A549 (cell line): ENCODE data around the gene CDKN3. TPM values are rescaled to one million over a fixed set of nuclear protein-coding genes. Genes with fewer than 3 reads are reported as not detected.
A peak's percentile ranks its signal among the peaks of the same experiment; 100 is the strongest.
"Not testable (repeated sequence)": the region's sequence is repeated elsewhere in the genome, so short reads cannot be mapped to it uniquely, and the experiment has no call there.

Source experiments
- ATAC-seq, 2 experiments: fragments of 200-7000 bp in 1 of 2; fragments of >200 bp in 1 of 2; cut with Nextera tagmentation in 1 of 2; cut with Tn5 transposase in 1 of 2; 3 replicates each; pipeline versions ENCODE4 v1.8.0 to v1.9.1; 2018 to 2020; ENCODE audit warnings: mild to moderate bottlenecking in 1 of 2, moderate library complexity in 1 of 2
- CTCF ChIA-PET: fragments of 300-600 bp; sonication (Branson Sonifier 250); formaldehyde crosslinking; extraction: SDS; loops from one replicate; lab custom pipeline; 2021; ENCODE audit warnings: antibody characterized with exemption, inconsistent platforms; lab: Yijun Ruan, JAX
- POLR2A ChIA-PET: fragments of 350-600 bp; formaldehyde crosslinking; extraction: SDS; loops from one replicate; lab custom pipeline; 2021; ENCODE audit warnings: antibody characterized with exemption, inconsistent platforms; lab: Yijun Ruan, JAX
- DNase-seq, 2 experiments: peaks; one replicate each; pipeline versions ENCODE4 v3.0.0 to v3.0.0-alpha.2; 2011 to 2016; ENCODE audit warnings: low read depth in 1 of 2, low spot score in 1 of 2
- FAIRE-seq: peaks from 2 replicates; lab custom pipeline; 2011; peaks lifted over from hg19 to GRCh38; lab: Jason Lieb, UNC
- H3K27ac ChIP-seq, 2 experiments: fragments of >200 bp; sonication (Bioruptor Twin); formaldehyde crosslinking; 3 replicates each; pipeline ENCODE4 v1.5.1; 2016 to 2017
- H3K4me1 ChIP-seq: fragments of >200 bp; sonication (Bioruptor Twin); formaldehyde crosslinking; 3 replicates; pipeline ENCODE4 v1.6.1; 2016
- H3K4me2 ChIP-seq: fragments of >200 bp; sonication (Bioruptor Twin); formaldehyde crosslinking; 3 replicates; pipeline ENCODE4 v1.6.1; 2016
- H3K4me3 ChIP-seq: fragments of >200 bp; sonication (Bioruptor Twin); formaldehyde crosslinking; 3 replicates; pipeline ENCODE4 v1.5.1; 2016
- H3K9me3 ChIP-seq: fragments of >200 bp; sonication (Bioruptor Twin); formaldehyde crosslinking; 3 replicates; pipeline ENCODE4 v1.6.1; 2016
- BHLHE40 ChIP-seq: IDR thresholded peaks from 2 replicates; pipeline ENCODE4 v1.6.1; 2012; ENCODE audit warnings: low read depth, low read length, inconsistent platforms
- CBX8 ChIP-seq: fragments of 200-600 bp; sonication (generic); IDR thresholded peaks from 2 replicates; pipeline ENCODE4 v1.6.1; 2016
- CHD4 ChIP-seq: fragments of 200-600 bp; sonication (generic); IDR thresholded peaks from 2 replicates; pipeline ENCODE4 v1.6.1; 2016; ENCODE audit warnings: antibody characterized with exemption, mild to moderate bottlenecking, borderline replicate concordance
- EHMT2 ChIP-seq: fragments of 200-600 bp; sonication (generic); IDR thresholded peaks from 2 replicates; pipeline ENCODE4 v1.6.1; 2016; ENCODE audit warnings: antibody characterized with exemption, low read depth, mild to moderate bottlenecking, moderate library complexity
- ESRRA ChIP-seq: fragments of 150-350 bp; IDR thresholded peaks from 2 replicates; pipeline ENCODE4 v1.6.1; 2014; ENCODE audit warnings: mild to moderate bottlenecking, low read length, borderline replicate concordance
- FOSL2 ChIP-seq, 2 experiments: fragments of 450-650 bp in 1 of 2; fragments of >200 bp in 1 of 2; sonication (Bioruptor Twin) in 1 of 2; formaldehyde crosslinking; IDR thresholded peaks; 2 replicates each; pipeline versions ENCODE4 v1.5.0 to v1.6.1; 2016 to 2020; ENCODE audit warnings: mild to moderate bottlenecking in 1 of 2, moderate library complexity in 1 of 2
- FOXS1 ChIP-seq: fragments of 250-450 bp; sonication (Bioruptor Pico); IDR thresholded peaks from 2 replicates; pipeline ENCODE4 v1.5.0; 2020; ENCODE audit warnings: mild to moderate bottlenecking, moderate library complexity
- GATA3 ChIP-seq: IDR thresholded peaks from 2 replicates; pipeline ENCODE4 v1.6.1; 2012; ENCODE audit warnings: borderline replicate concordance
- HEYL ChIP-seq: fragments of 250-450 bp; sonication (Bioruptor Pico); IDR thresholded peaks from 2 replicates; pipeline ENCODE4 v1.8.0; 2021; ENCODE audit warnings: mild to moderate bottlenecking, moderate library complexity
- HOXB13 ChIP-seq: fragments of 250-450 bp; sonication (Bioruptor Pico); IDR thresholded peaks from 2 replicates; pipeline ENCODE4 v1.5.0; 2020; ENCODE audit warnings: low read depth, mild to moderate bottlenecking, moderate library complexity
- JUNB ChIP-seq: fragments of >200 bp; sonication (Bioruptor Twin); formaldehyde crosslinking; IDR thresholded peaks from 2 replicates; pipeline ENCODE4 v1.6.1; 2016
- MAZ ChIP-seq: fragments of 150-350 bp; IDR thresholded peaks from 2 replicates; pipeline ENCODE4 v1.6.1; 2014; ENCODE audit warnings: antibody characterized with exemption, low read depth, low read length, borderline replicate concordance
- RARB ChIP-seq: fragments of 250-450 bp; sonication (Bioruptor Pico); IDR thresholded peaks from 2 replicates; pipeline ENCODE4 v1.8.0; 2021; ENCODE audit warnings: mild to moderate bottlenecking, moderate library complexity
- RCOR1 ChIP-seq: fragments of 150-350 bp; IDR thresholded peaks from 2 replicates; pipeline ENCODE4 v1.6.1; 2014; ENCODE audit warnings: antibody characterized with exemption, low read length, low read depth
- RFX5 ChIP-seq: fragments of 450-650 bp; IDR thresholded peaks from 2 replicates; pipeline ENCODE4 v1.7.1; 2014; ENCODE audit warnings: antibody characterized with exemption, mild to moderate bottlenecking, moderate library complexity
- RNF2 ChIP-seq: fragments of 200-600 bp; sonication (generic); IDR thresholded peaks from 2 replicates; pipeline ENCODE4 v1.6.1; 2016; ENCODE audit warnings: low read depth, mild to moderate bottlenecking, antibody characterized with exemption, moderate library complexity, borderline replicate concordance
- SREBF2 ChIP-seq: fragments of 450-650 bp; IDR thresholded peaks from 2 replicates; pipeline ENCODE4 v1.6.1; 2014; ENCODE audit warnings: mild to moderate bottlenecking, moderate library complexity
- ZC3H11A ChIP-seq: fragments of 450-650 bp; IDR thresholded peaks from 2 replicates; pipeline ENCODE4 v1.6.1; 2014; ENCODE audit warnings: antibody characterized with exemption, mild to moderate bottlenecking
- ZSCAN20 ChIP-seq: fragments of 250-450 bp; sonication (Bioruptor Pico); IDR thresholded peaks from 2 replicates; pipeline ENCODE4 v1.8.0; 2022; ENCODE audit warnings: mild to moderate bottlenecking, moderate library complexity
- WGBS: methylation state at CpG from one replicate; pipeline ENCODE4 v1.1.6; 2017; ENCODE audit errors: missing lambda C conversion rate; 5-methylcytosine and 5-hydroxymethylcytosine counted together
- polyA plus RNA-seq, 4 experiments: library from polyadenylated mRNA; depleted of rRNA in 3 of 4; stranded (reverse); fragments of >200 nt; fragmentation: RNase III in 1 of 4; extraction: RNeasy Plus Mini Kit Qiagen cat#74134 plus additional on column Dnase treatment in 1 of 4; gene quantifications; 2 replicates in 3 of 4; 3 replicates in 1 of 4; pipeline ENCODE4 v1.2.3, GENCODE V29; 2011 to 2017
- TF ChIP-seq, protein P1 (sequence below): IDR thresholded peaks from 2 replicates; pipeline ENCODE4 v1.6.1; 2012
- TF ChIP-seq, protein P2 (sequence below): fragments of 250-450 bp; sonication (Bioruptor Pico); IDR thresholded peaks from 2 replicates; pipeline ENCODE4 v1.5.0; 2020; ENCODE audit warnings: low read depth, mild to moderate bottlenecking, moderate library complexity
- TF ChIP-seq, protein P3 (sequence below): fragments of >200 bp; sonication (Bioruptor Twin); formaldehyde crosslinking; IDR thresholded peaks from 3 replicates; pipeline ENCODE4 v1.6.1; 2016
- TF ChIP-seq, protein P4 (sequence below): IDR thresholded peaks from 2 replicates; pipeline ENCODE4 v1.6.1; 2012; ENCODE audit warnings: low read depth, borderline replicate concordance
- TF ChIP-seq, protein P5 (sequence below): fragments of 150-350 bp; IDR thresholded peaks from 2 replicates; pipeline ENCODE4 v1.6.1; 2014; ENCODE audit warnings: low read depth, mild to moderate bottlenecking, low read length
- TF ChIP-seq, protein P6 (sequence below): fragments of 200-600 bp; sonication (generic); IDR thresholded peaks from 2 replicates; pipeline ENCODE4 v1.6.1; 2016; ENCODE audit warnings: antibody characterized with exemption, mild to moderate bottlenecking, moderate library complexity

The CDKN3 gene
- polyA plus RNA-seq, 2 of the 4 experiments (the other 2 are of a cell fraction), result 67.4 to 154 TPM

DNA sequence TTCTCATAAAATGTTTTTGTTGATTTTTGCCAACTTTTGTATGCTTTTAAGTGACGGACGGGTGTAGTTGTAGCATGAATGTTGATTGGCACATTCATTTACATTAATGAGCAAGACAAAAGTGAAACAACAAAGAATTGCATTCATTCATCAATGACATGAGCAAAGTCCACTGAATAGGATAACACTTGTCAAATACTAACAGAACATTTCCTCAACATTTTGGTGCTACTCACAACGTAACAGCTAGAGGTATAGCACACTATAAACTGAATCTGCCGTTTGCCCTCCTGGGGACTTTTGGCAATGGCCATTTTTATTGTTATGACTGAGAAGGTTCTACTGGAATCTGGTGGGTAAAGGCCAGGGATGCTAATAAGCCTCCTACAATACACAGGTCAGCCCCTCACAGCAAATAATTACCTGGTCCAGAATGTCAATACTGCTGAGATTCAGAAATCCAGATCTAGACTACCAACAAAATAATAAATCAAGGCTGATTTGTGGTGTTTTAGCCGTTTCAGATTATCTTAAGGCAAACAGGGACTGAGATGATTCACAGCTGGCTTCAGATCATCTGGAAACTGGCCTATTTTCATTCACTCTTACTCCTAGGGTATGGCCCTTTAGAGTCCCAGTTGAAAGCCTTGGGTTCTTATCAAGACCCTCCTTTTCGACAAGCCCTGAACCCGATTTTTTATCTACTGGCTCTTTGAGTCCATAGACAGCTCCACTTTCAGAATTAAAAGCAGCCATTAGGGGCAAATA is 22.5 kb upstream of the CDKN3 start:
- Histone ChIP-seq H3K4me3 (no peak overlapping the region), H3K27ac (no peak overlapping the region), H3K9me3 (no peaks in the 10 kb centered on the region), H3K4me1 (peaks cover 5% of the 10 kb centered on the region; the same call in 2 of the 3 replicates), H3K4me2 (no peak overlapping the region)
- FAIRE-seq (no peak), DNase-seq (no peak), ATAC-seq (no peak)
- CTCF ChIA-PET, result no interaction called here
- TF ChIP-seq SREBF2 (no peak), ZSCAN20 (CRISPR knock-in tag) (no peak), HEYL (no peak), RCOR1 (no peak), EHMT2 (no peak), FOXS1 (CRISPR knock-in tag) (no peak), MAZ (no peak)
- TF ChIP-seq, protein P1, sequence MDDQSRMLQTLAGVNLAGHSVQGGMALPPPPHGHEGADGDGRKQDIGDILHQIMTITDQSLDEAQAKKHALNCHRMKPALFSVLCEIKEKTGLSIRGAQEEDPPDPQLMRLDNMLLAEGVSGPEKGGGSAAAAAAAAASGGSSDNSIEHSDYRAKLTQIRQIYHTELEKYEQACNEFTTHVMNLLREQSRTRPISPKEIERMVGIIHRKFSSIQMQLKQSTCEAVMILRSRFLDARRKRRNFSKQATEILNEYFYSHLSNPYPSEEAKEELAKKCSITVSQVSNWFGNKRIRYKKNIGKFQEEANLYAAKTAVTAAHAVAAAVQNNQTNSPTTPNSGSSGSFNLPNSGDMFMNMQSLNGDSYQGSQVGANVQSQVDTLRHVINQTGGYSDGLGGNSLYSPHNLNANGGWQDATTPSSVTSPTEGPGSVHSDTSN, result no peak
- TF ChIP-seq, protein P2, sequence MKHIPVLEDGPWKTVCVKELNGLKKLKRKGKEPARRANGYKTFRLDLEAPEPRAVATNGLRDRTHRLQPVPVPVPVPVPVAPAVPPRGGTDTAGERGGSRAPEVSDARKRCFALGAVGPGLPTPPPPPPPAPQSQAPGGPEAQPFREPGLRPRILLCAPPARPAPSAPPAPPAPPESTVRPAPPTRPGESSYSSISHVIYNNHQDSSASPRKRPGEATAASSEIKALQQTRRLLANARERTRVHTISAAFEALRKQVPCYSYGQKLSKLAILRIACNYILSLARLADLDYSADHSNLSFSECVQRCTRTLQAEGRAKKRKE (CRISPR knock-in tag), result no peak
- WGBS, result 62% methylated on average over 7 of the region's 7 CpGs
- POLR2A ChIA-PET, result no interaction called here

DNA sequence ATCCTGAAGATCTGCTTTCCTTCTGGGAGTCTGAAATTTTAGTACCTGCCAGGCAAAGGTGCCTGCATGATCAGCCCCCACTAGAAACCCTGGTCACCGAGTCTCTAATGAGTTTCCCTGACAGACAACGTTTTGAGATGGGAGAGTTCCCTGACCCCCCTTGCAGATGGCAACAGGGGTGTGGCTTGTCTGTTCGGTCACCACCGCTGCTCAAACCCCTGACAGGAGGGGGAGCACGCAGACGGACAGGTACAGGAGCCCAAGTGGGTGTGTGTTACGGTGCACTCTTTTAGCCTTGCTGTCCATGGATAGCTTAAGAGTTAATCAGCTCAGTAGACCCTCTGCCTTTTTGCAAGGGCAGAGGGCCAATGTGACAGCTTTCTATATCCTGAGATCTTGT is 19.3 kb upstream of the CDKN3 start:
- Histone ChIP-seq H3K4me1 (no peaks in the 10 kb centered on the region), H3K4me2 (no peak overlapping the region)
- CTCF ChIA-PET, result interaction anchor here (2.0 kb wide), 1 partner anchor 11 kb away, joined by 8 read pairs; no protein-coding TSS in a partner anchor
- TF ChIP-seq ESRRA (no peak), RARB (no peak), ZSCAN20 (CRISPR knock-in tag) (no peak), RFX5 (no peak), RNF2 (no peak), HOXB13 (CRISPR knock-in tag) (no peak), CBX8 (no peak), ZC3H11A (no peak), FOSL2 (IDR thresholded peaks at IDR 0.05) (no peak), FOSL2 (CRISPR knock-in tag; IDR thresholded peaks at IDR 0.05) (no peak), BHLHE40 (no peak), CHD4 (no peak), JUNB (no peak), GATA3 (no peak)
- TF ChIP-seq, protein P3, sequence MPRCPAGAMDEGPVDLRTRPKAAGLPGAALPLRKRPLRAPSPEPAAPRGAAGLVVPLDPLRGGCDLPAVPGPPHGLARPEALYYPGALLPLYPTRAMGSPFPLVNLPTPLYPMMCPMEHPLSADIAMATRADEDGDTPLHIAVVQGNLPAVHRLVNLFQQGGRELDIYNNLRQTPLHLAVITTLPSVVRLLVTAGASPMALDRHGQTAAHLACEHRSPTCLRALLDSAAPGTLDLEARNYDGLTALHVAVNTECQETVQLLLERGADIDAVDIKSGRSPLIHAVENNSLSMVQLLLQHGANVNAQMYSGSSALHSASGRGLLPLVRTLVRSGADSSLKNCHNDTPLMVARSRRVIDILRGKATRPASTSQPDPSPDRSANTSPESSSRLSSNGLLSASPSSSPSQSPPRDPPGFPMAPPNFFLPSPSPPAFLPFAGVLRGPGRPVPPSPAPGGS, result no peak
- TF ChIP-seq, protein P4, sequence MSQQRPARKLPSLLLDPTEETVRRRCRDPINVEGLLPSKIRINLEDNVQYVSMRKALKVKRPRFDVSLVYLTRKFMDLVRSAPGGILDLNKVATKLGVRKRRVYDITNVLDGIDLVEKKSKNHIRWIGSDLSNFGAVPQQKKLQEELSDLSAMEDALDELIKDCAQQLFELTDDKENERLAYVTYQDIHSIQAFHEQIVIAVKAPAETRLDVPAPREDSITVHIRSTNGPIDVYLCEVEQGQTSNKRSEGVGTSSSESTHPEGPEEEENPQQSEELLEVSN, result no peak
- TF ChIP-seq, protein P5, sequence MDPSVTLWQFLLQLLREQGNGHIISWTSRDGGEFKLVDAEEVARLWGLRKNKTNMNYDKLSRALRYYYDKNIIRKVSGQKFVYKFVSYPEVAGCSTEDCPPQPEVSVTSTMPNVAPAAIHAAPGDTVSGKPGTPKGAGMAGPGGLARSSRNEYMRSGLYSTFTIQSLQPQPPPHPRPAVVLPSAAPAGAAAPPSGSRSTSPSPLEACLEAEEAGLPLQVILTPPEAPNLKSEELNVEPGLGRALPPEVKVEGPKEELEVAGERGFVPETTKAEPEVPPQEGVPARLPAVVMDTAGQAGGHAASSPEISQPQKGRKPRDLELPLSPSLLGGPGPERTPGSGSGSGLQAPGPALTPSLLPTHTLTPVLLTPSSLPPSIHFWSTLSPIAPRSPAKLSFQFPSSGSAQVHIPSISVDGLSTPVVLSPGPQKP, result no peak
- TF ChIP-seq, protein P6, sequence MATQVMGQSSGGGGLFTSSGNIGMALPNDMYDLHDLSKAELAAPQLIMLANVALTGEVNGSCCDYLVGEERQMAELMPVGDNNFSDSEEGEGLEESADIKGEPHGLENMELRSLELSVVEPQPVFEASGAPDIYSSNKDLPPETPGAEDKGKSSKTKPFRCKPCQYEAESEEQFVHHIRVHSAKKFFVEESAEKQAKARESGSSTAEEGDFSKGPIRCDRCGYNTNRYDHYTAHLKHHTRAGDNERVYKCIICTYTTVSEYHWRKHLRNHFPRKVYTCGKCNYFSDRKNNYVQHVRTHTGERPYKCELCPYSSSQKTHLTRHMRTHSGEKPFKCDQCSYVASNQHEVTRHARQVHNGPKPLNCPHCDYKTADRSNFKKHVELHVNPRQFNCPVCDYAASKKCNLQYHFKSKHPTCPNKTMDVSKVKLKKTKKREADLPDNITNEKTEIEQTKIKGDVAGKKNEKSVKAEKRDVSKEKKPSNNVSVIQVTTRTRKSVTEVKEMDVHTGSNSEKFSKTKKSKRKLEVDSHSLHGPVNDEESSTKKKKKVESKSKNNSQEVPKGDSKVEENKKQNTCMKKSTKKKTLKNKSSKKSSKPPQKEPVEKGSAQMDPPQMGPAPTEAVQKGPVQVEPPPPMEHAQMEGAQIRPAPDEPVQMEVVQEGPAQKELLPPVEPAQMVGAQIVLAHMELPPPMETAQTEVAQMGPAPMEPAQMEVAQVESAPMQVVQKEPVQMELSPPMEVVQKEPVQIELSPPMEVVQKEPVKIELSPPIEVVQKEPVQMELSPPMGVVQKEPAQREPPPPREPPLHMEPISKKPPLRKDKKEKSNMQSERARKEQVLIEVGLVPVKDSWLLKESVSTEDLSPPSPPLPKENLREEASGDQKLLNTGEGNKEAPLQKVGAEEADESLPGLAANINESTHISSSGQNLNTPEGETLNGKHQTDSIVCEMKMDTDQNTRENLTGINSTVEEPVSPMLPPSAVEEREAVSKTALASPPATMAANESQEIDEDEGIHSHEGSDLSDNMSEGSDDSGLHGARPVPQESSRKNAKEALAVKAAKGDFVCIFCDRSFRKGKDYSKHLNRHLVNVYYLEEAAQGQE, result no peak
- TF ChIP-seq, all 56 proteins: peak for 0
- ATAC-seq, result peak in 1 of 2 experiments; percentile 56; a peak in 2 of 6 replicates
- WGBS, result 40% methylated on average over 7 of the region's 7 CpGs
- DNase-seq, result no peak
- FAIRE-seq, result no peak
- POLR2A ChIA-PET, result no interaction called here
- H3K27ac ChIP-seq, result no peak overlapping the region
- H3K4me3 ChIP-seq, result no peak overlapping the region
- no peaks in the 10 kb centered on the region for H3K9me3 ChIP-seq

DNA sequence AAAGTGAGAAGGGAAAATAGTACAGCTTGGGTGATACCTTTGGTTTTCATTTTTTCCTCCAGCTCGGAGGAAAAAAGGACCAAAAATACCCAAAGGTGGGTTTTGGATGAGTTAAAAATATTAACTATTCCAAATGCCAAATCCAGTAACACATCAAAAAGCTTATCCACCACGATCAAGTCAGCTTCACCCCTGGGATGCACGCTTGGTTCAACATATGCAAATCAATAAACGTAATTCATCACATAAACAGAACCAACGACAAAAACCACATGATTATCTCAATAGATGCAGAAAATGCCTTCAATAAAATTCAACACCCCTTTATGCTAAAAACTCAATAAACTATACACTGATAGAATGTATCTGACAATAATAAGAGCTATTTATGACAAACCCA is 17.9 kb upstream of the CDKN3 start:
- FAIRE-seq, ATAC-seq, H3K9me3 ChIP-seq, H3K4me3 ChIP-seq, POLR2A ChIA-PET, H3K4me1 ChIP-seq, H3K4me2 ChIP-seq, H3K27ac ChIP-seq, DNase-seq: not testable (repeated sequence)
- CTCF ChIA-PET, result interaction anchor here (2.4 kb wide), 1 partner anchor 12 kb away, joined by 8 read pairs; no protein-coding TSS in a partner anchor
- 49% methylated on average over 5 of the region's 5 CpGs for WGBS
